Erythroblast (primary cell): ENCODE measurements around the gene HOXC4.

Source experiments
- DNase-seq, 2 experiments: peaks; one replicate each; lab custom pipeline; 2025; lab: John Stamatoyannopoulos, UW
- GATA1 ChIP-seq: IDR thresholded peaks from 2 replicates; pipeline ENCODE4 v1.6.1; 2011; ENCODE audit warnings: low read depth, mild to moderate bottlenecking, control low read depth, low read length, moderate library complexity
- POLR2A ChIP-seq: IDR thresholded peaks from 2 replicates; pipeline ENCODE4 v1.6.1; 2011; ENCODE audit warnings: mild to moderate bottlenecking, low read length

HOXC4 gene

GRCh38 chr12:54046809-54047159, 6.9 kb upstream of the HOXC4 start:
- TF ChIP-seq GATA1 (no peak), POLR2A (no peak)
- no peak for DNase-seq

- no peak for DNase-seq
- TF ChIP-seq POLR2A (no peak), GATA1 (no peak)
Measured at GRCh38 chr12:54047160-54047963, 6.3 kb upstream of the HOXC4 start.

GRCh38 chr12:54047964-54048303, 5.7 kb upstream of the HOXC4 start:
- no peak for TF ChIP-seq POLR2A
- no peak for TF ChIP-seq GATA1
- DNase-seq = no peak

GRCh38 chr12:54048406-54049093, 5.1 kb upstream of the HOXC4 start:
- no peak for DNase-seq
- TF ChIP-seq POLR2A (no peak), GATA1 (no peak)

- no peak for TF ChIP-seq POLR2A
- TF ChIP-seq GATA1 = no peak
- no peak for DNase-seq
Measured at GRCh38 chr12:54049108-54049507, 4.5 kb upstream of the HOXC4 start.

- no peak for TF ChIP-seq GATA1
- DNase-seq = no peak
Measured at GRCh38 chr12:54050482-54050810, 3.2 kb upstream of the HOXC4 start.

- no peak for TF ChIP-seq POLR2A
- TF ChIP-seq GATA1 = no peak
Measured at GRCh38 chr12:54051026-54051842, 2.4 kb upstream of the HOXC4 start.

GRCh38 chr12:54051874-54052437, 1.7 kb upstream of the HOXC4 start:
- no peak for DNase-seq
- no peak for TF ChIP-seq GATA1
- no peak for TF ChIP-seq POLR2A

More at GRCh38 chr12:54051026-54051842, 2.4 kb upstream of the HOXC4 start:
- no peak for DNase-seq

GRCh38 chr12:54052438-54053002, 1.1 kb upstream of the HOXC4 start:
- no peak for DNase-seq

GRCh38 chr12:54053003-54053750, 458 bp upstream of the HOXC4 start:
- no peak for DNase-seq
- TF ChIP-seq POLR2A (no peak), GATA1 (no peak)

More at GRCh38 chr12:54052438-54053002, 1.1 kb upstream of the HOXC4 start:
- TF ChIP-seq POLR2A = no peak
- TF ChIP-seq GATA1 = no peak

GRCh38 chr12:54054742-54055194, 1.1 kb downstream of the HOXC4 start:
- TF ChIP-seq GATA1 (no peak), POLR2A (no peak)
- no peak for DNase-seq

- DNase-seq = no peak
- no peak for TF ChIP-seq POLR2A
- TF ChIP-seq GATA1 = no peak
Measured at GRCh38 chr12:54055552-54055951, 1.9 kb downstream of the HOXC4 start.

GRCh38 chr12:54056110-54056509, 2.5 kb downstream of the HOXC4 start:
- DNase-seq = no peak
- TF ChIP-seq POLR2A (no peak), GATA1 (no peak)
